ENCODE measurements around the gene MAP2K5.

MAP2K5 gene

DNA sequence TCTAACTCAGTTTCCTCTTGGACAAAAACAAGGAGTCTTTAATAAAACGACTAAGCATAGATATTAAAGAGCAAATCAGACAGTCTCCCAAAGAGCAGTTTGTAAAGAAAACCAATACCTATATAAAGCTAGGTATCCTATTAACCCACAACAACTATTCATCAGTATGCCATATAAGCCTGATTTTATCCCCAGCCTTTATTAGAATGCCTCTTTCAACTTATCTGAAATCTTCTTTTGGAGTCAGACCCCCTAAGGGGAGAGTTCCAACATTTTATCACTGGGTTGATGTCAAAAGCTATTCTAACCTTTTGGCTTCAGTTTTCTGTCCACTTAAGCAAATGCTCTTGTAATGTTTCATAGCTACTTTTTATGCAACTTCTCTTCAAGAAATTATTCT, 17.8 kb downstream of the MAP2K5 start:
- no peak for DNase-seq

- DNase-seq: no peak
These were observed 20.6 kb downstream of the MAP2K5 start for GRCh38 chr15:67563092-67563491.

DNA sequence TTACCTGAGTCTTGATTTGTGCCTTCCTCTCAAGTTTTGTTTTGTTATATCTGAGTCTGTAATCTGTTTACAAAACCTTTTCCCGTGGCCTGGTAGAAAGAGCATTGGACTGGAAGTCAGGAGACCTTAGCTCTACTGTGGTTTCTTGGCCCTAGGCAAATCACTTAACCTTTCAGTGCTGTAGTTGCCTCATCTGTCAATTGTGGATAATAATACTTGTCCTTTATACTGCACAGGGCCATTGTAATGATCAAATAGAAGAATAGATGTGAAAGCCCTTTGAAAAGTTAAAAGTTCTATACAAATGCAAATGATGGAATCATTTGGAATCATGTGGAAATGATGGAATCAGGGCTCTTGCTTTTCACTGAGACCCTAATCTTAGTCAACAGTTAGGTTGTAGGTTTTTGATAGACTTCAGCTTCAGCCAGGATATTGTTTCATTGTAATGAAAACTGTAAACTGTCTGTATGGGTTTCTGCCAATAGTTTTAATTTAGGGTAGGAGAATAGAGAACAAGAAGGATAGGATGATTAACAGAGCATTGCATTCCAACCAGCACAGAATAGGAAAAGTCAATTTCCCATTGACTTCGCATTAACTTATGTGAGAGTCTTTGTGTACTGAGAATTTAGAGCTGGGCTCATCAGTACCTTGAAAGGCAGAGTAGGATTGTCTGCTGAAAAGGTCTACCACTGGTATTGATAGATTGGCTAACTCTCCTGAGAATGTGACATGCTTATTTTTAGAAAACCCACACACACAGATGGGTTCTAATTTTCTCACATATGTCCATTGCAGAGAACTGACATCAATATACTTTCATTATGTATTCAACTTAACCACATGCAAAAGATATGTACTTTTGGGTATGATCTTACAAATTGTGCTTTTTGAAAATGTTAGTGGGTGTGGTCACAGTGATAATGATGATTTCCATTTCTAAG, 21.8 kb downstream of the MAP2K5 start:
- no peak for DNase-seq

GRCh38 chr15:67564968-67565345, 22.5 kb downstream of the MAP2K5 start:
- DNase-seq: no peak

- no peak for DNase-seq
These were observed 27.2 kb downstream of the MAP2K5 start for GRCh38 chr15:67569668-67570067.

GRCh38 chr15:67570875-67571647, 28.6 kb downstream of the MAP2K5 start:
- no peak for DNase-seq

DNA sequence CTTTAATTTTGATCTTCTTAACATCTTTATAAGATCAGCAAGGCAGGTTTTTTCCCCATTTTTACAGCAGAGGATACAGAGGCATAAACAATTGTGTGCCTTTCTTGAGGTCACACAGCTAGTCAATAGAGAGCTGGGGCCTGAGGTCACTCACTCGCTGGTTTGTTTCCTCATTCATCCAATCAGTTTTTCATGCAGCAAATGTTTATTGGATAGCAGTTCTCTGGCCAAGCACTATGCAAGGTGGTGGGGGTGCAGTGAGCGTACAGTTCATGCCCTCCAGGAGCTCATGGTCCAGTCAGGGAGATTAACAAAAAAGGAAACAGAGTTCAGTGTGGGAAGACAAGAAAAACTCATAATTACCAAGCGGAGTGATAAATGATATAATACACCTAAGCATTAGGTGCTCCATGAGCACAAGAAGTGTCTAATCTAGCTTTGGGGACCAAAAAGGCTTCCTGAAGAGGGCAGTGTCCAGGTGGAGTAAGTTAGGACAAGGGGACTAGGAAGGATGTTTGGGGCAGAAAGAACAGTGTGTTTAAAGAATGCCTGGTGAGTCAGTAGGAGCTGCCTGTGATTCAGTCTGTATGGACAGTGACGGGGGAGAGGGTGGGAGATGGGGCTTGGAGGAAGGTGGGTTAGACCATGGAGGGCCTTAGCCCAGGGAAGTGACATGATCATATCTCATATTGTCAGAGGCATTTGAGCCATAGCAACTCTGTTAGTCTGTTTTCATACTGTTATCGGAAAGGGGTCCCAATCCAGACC, 29.3 kb downstream of the MAP2K5 start:
- no peak for DNase-seq

- DNase-seq: no peak
These were observed 30.7 kb downstream of the MAP2K5 start for GRCh38 chr15:67573194-67573593.

GRCh38 chr15:67575039-67575502, 32.6 kb downstream of the MAP2K5 start:
- DNase-seq: no peak

GRCh38 chr15:67578020-67578600, 35.6 kb downstream of the MAP2K5 start:
- DNase-seq: no peak

DNA sequence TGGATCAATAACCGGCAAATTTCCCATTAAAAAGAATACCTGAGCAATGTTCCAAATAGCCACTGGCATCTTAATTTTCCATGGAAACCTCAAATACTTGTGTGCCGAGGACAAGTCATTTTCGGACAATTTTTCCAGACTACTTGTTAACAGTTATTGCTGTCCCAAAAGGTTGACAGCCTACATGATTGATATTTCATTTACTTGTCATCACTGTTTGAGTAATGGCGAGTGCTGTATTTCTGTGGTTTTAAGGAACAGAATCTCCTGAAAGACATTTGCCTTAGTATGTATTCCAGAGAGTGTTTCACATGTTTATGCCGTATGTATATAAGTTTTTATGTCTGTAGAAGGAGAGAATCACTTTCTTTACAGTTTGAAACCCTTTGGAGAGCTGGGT, 36.7 kb downstream of the MAP2K5 start:
- no peak for DNase-seq

GRCh38 chr15:67579967-67580366, 37.5 kb downstream of the MAP2K5 start:
- no peak for DNase-seq

DNA sequence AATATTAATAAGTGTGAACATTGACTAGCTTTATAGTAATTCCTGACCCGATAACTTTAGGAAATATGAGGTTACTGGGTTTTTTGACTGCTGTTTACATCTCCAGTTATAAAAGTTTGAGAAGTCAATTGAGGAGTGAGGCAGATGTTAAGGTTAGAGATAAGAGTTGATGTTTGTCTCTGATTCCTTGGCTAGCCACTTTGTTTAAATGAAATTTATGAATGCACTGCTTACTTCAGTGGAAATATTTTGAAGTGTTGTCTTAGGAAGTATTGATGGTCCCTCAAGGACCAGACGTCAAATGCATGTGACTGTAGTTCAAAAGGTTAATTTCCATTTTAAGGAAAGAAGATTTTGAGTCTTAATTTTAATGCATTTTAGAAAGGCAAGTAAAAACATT, 41.7 kb downstream of the MAP2K5 start:
- DNase-seq: no peak

DNA sequence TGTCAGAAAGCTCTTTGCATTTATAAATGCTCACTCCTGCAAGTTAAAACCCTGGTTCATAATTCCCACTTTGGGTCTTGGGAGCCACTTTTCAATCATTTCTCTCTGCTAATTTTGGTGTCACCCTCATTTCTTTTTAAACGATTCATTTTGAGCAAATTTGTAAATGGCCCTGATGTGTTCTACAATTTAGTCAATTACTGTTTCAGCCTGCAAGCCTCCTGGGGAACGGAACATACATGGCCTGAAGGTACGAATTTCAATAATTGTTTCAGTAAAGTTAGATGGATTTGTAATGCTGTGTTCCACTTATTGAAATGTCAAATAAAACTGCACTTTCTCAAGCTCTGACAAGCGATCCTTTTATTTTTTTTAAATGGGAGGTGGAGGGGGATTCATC, 43.2 kb downstream of the MAP2K5 start:
- no peak for DNase-seq

- DNase-seq: no peak
These were observed 44.8 kb downstream of the MAP2K5 start for GRCh38 chr15:67587331-67587730.

DNA sequence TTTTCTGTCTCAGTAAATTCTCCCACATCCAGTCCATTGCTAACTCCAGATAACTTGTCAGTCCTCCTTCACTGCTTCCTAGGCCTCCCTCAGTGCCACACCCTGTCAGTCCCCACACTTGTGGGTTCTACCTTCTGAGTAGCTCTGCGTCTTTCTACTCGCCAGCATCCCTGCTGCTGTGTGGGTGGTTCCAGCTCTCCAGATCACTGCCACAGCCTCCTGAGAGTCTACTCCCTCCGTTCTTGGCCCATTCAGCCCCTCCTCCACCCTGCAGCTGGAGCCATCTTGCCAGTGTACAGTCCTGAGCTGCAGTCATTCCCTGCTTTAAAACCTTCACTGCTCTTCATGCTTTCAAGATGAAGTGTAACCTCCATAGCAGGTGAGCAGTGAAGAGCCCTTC, 45.3 kb downstream of the MAP2K5 start:
- DNase-seq: no peak

DNA sequence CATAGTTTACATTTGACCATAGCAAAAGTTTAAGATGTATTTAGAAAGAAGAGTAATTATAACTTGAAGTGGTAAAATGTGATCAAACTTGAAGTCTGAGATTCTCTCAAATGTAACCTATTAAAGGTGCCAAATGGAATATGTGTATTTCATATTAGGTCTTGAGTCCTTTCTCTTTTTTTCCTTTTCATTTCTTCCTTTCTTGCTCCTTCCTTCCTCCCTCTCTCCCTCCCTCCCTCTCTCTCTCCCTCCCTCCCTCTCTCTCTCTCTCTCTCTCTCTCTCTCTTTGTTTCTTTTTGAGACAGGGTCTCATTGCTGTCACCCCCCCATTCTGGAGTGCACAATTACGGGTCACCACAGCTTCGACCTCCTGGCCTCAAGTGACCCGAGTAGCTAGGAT, 47.7 kb downstream of the MAP2K5 start:
- no peak for DNase-seq

GRCh38 chr15:67592245-67592644, 49.7 kb downstream of the MAP2K5 start:
- DNase-seq: no peak

- no peak for DNase-seq
These were observed 51.1 kb downstream of the MAP2K5 start for GRCh38 chr15:67593562-67593961.

DNA sequence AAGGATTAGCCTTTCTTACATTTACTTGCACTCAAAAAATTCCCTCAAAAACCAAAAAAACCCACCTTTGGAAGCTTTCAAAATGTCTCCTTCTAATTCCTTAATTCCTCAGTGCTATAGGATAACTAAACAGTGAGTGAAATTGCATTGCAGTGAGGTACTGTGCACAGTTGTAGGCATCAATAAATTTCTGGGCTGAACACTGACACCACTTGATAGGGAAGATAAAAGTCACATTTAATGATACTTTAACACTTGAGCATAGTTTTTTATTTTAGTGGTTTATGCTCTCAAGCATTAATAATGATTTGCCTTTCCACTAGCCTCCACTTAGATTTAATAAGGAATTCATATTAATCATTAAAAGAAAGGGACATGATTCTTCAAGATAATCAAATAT, 52.3 kb downstream of the MAP2K5 start:
- DNase-seq: no peak

DNA sequence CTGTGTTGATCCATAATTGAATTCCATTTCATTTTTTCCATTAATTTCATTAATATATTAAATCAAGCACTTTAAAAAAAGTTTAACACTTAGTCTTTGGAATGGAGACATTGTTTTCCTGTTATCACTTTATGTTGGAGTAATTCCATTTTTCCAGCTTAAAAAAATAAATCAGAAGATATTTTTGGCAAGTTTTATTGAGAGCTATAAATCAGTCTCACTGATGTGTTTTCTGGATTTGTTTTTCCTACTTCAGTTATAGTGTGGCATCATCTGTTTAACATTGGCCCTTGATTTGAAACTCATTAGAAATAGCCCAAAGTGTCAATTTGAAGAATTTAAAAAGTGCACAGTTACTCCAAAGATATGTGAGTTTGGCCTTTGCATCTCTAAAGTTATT, 53.1 kb downstream of the MAP2K5 start:
- DNase-seq: no peak

DNA sequence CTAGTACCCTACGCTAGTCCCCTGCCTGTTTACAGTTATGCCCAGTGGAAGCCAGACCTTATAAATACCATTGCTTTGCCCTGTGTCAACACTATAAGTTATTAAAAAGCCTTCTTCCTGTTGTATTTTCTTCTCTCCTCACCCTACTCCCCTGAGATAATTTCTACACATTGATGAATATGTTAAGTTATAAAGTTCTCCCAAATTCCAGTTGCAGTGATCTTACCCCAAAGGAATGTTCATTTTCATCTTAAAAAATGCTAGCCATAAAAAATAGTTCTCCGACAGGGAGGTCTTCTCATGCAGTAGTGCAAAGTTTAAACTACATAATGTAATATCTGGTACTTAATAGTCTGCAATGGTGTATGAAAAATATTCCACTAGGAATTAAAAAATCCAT, 58.6 kb downstream of the MAP2K5 start:
- no peak for DNase-seq

- DNase-seq: no peak
These were observed 60.6 kb downstream of the MAP2K5 start for GRCh38 chr15:67603063-67603462.
